Lung microvascular endothelial cell (primary cell): ENCODE data around the gene TCF12. TPM values are rescaled to one million over a fixed set of nuclear protein-coding genes. Genes with fewer than 3 reads are reported as not detected.
"Not testable (repeated sequence)": the region's sequence is repeated elsewhere in the genome, so short reads cannot be mapped to it uniquely, and the experiment has no call there.

Experiments used
- DNase-seq, 2 donors: peaks; one replicate each; pipeline versions ENCODE4 v3.0.0 to v3.0.0-alpha.2; 2010; ENCODE audit warnings: low read depth in 2 of 2
- total RNA-seq: library from RNA; depleted of rRNA; stranded (reverse); fragments of >200 nt; gene quantifications from 2 replicates; pipeline ENCODE4 v1.2.1, GENCODE V29; 2014

Gene TCF12
- total RNA-seq, 1 donor from 2014 or later: 94.4 TPM

GRCh38 chr15:57090496-57090859, 172.0 kb downstream of the TCF12 start:
- no peak for DNase-seq

GRCh38 chr15:57091636-57092035, 173.2 kb downstream of the TCF12 start:
- no peak for DNase-seq

- DNase-seq: no peak
Observed at GRCh38 chr15:57092252-57092651, 173.8 kb downstream of the TCF12 start.

GRCh38 chr15:57094321-57095257, 176.1 kb downstream of the TCF12 start:
- DNase-seq: peak; percentile 34 to 63

GRCh38 chr15:57095896-57096295, 177.5 kb downstream of the TCF12 start:
- DNase-seq: no peak

- DNase-seq: no peak
Observed at GRCh38 chr15:57097246-57097645, 178.8 kb downstream of the TCF12 start.

- not testable (repeated sequence) for DNase-seq
Observed at GRCh38 chr15:57097919-57098543, 179.6 kb downstream of the TCF12 start.

- DNase-seq: peak in 1 of 2 donors; percentile 15
Observed at GRCh38 chr15:57098896-57099295, 180.5 kb downstream of the TCF12 start.

- DNase-seq: no peak
Observed at GRCh38 chr15:57100136-57100539, 181.7 kb downstream of the TCF12 start.

GRCh38 chr15:57102858-57103257, 184.4 kb downstream of the TCF12 start:
- DNase-seq: no peak

GRCh38 chr15:57108296-57108695, 189.9 kb downstream of the TCF12 start:
- DNase-seq: no peak

GRCh38 chr15:57109005-57109404, 190.6 kb downstream of the TCF12 start:
- no peak for DNase-seq

GRCh38 chr15:57111002-57111401, 192.6 kb downstream of the TCF12 start:
- no peak for DNase-seq

- peak in 1 of 2 donors; percentile 48 for DNase-seq
Observed at GRCh38 chr15:57112178-57112577, 193.7 kb downstream of the TCF12 start.

GRCh38 chr15:57114070-57114469, 195.6 kb downstream of the TCF12 start:
- peak in 1 of 2 donors; percentile 73 for DNase-seq

GRCh38 chr15:57118013-57118799, 199.8 kb downstream of the TCF12 start:
- peak; percentile 58 to 67 for DNase-seq

GRCh38 chr15:57122080-57122840, 203.8 kb downstream of the TCF12 start:
- peak; percentile 48 to 64 for DNase-seq

- peak in 1 of 2 donors; percentile 88 for DNase-seq
Observed at GRCh38 chr15:57124036-57124435, 205.6 kb downstream of the TCF12 start.

- no peak for DNase-seq
Observed at GRCh38 chr15:57129064-57129463, 210.6 kb downstream of the TCF12 start.

- DNase-seq: no peak
Observed at GRCh38 chr15:57130956-57131355, 212.5 kb downstream of the TCF12 start.
